GM12891 (cell line): ENCODE results near the gene LTBP1.
"Not testable (repeated sequence)": the region's sequence is repeated elsewhere in the genome, so short reads cannot be mapped to it uniquely, and the experiment has no call there.

ENCODE experiments used
- DNase-seq: peaks from one replicate; pipeline ENCODE4 v3.0.0; 2011; ENCODE audit warnings: low spot score; ENCODE audit not compliant: insufficient read length
- FAIRE-seq: peaks from 2 replicates; lab custom pipeline; 2011; peaks lifted over from hg19 to GRCh38; lab: Jason Lieb, UNC
- PAX5 ChIP-seq: IDR thresholded peaks from 2 replicates; pipeline ENCODE4 v1.6.1; 2011; ENCODE audit warnings: low read length, moderate library complexity, mild to moderate bottlenecking; ENCODE audit not compliant: insufficient read depth, severe bottlenecking
- POLR2A ChIP-seq: IDR thresholded peaks from 2 replicates; pipeline ENCODE4 v1.6.1; 2011; ENCODE audit warnings: low read depth, low read length, control low read depth
- POLR2AphosphoS5 ChIP-seq: IDR thresholded peaks from 2 replicates; pipeline ENCODE4 v1.6.1; 2011; ENCODE audit warnings: low read depth, low read length, control low read depth
- POU2F2 ChIP-seq: IDR thresholded peaks from 2 replicates; pipeline ENCODE4 v1.6.1; 2011; ENCODE audit warnings: low read depth, mild to moderate bottlenecking, control low read depth, low read length, moderate library complexity
- SPI1 ChIP-seq: IDR thresholded peaks from 2 replicates; pipeline ENCODE4 v1.6.1; 2011; ENCODE audit warnings: low read depth, low read length, control low read depth
- TAF1 ChIP-seq: IDR thresholded peaks from 2 replicates; pipeline ENCODE4 v1.6.1; 2011; ENCODE audit warnings: low read depth, low read length, control low read depth

The LTBP1 gene

GRCh38 chr2:33435518-33435917 lies 488.8 kb downstream of the LTBP1 start:
- no peak for DNase-seq
- FAIRE-seq: no peak
- no peak for TF ChIP-seq POU2F2
- TF ChIP-seq SPI1: no peak
- no peak for TF ChIP-seq TAF1

- FAIRE-seq: no peak
- DNase-seq: no peak
- TF ChIP-seq SPI1 (no peak), TAF1 (no peak), POU2F2 (no peak), POLR2AphosphoS5 (no peak), PAX5 (no peak), POLR2A (no peak)
Observed at GRCh38 chr2:33436083-33436482, 489.3 kb downstream of the LTBP1 start.

GRCh38 chr2:33437297-33437696 lies 490.5 kb downstream of the LTBP1 start:
- peak; percentile 57 for FAIRE-seq
- no peak for DNase-seq
- TF ChIP-seq PAX5 (no peak), POLR2A (no peak), SPI1 (no peak), POLR2AphosphoS5 (no peak), TAF1 (no peak), POU2F2 (no peak)

GRCh38 chr2:33437815-33438214 lies 491.1 kb downstream of the LTBP1 start:
- TF ChIP-seq SPI1 (no peak), POLR2AphosphoS5 (no peak), PAX5 (no peak), TAF1 (no peak), POLR2A (no peak), POU2F2 (no peak)
- FAIRE-seq: no peak
- no peak for DNase-seq

GRCh38 chr2:33441235-33441810 lies 494.6 kb downstream of the LTBP1 start:
- FAIRE-seq (peak; percentile 62), DNase-seq (peak; percentile 36)
- TF ChIP-seq TAF1: no peak
- no peak for TF ChIP-seq POU2F2
- TF ChIP-seq POLR2A: no peak
- no peak for TF ChIP-seq POLR2AphosphoS5
- no peak for TF ChIP-seq PAX5
- no peak for TF ChIP-seq SPI1

GRCh38 chr2:33442052-33442451 lies 495.3 kb downstream of the LTBP1 start:
- not testable (repeated sequence) for FAIRE-seq, DNase-seq

- FAIRE-seq: no peak
Observed at GRCh38 chr2:33442528-33443079, 495.9 kb downstream of the LTBP1 start.

GRCh38 chr2:33443274-33443829 lies 496.6 kb downstream of the LTBP1 start:
- TF ChIP-seq PAX5 (no peak), POU2F2 (no peak), TAF1 (no peak), POLR2A (no peak), POLR2AphosphoS5 (no peak), SPI1 (no peak)
- FAIRE-seq (no peak), DNase-seq (no peak)

More at GRCh38 chr2:33442528-33443079, 495.9 kb downstream of the LTBP1 start:
- no peak for DNase-seq
- TF ChIP-seq TAF1: no peak
- no peak for TF ChIP-seq SPI1
- no peak for TF ChIP-seq POLR2AphosphoS5

GRCh38 chr2:33444967-33445366 lies 498.2 kb downstream of the LTBP1 start:
- TF ChIP-seq POLR2AphosphoS5: no peak
- no peak for TF ChIP-seq POLR2A
- no peak for TF ChIP-seq TAF1
- TF ChIP-seq PAX5: no peak
- no peak for TF ChIP-seq SPI1
- FAIRE-seq: no peak

GRCh38 chr2:33448220-33448899 lies 501.6 kb downstream of the LTBP1 start:
- DNase-seq: no peak
- TF ChIP-seq POLR2AphosphoS5 (no peak), POU2F2 (no peak), SPI1 (no peak), PAX5 (no peak), POLR2A (no peak), TAF1 (no peak)
- no peak for FAIRE-seq

More at GRCh38 chr2:33444967-33445366, 498.2 kb downstream of the LTBP1 start:
- no peak for DNase-seq
